ENCODE measurements around the gene SLC16A7.

SLC16A7 gene

GRCh38 chr12:59657711-59658110 lies 61.9 kb downstream of the SLC16A7 start:
- no peak overlapping the region for H3K4me3 ChIP-seq
- H3K27ac ChIP-seq: peak overlapping the region in 3 of 21 experiments; percentile 23 to 28 (median 26)

- no peak overlapping the region for H3K27ac ChIP-seq
- H3K4me3 ChIP-seq: no peak overlapping the region
Measured at GRCh38 chr12:59660148-59660547, 64.3 kb downstream of the SLC16A7 start.

GRCh38 chr12:59660921-59661597 lies 65.2 kb downstream of the SLC16A7 start:
- no peak overlapping the region for H3K4me3 ChIP-seq
- no peak overlapping the region for H3K27ac ChIP-seq

- no peak overlapping the region for H3K27ac ChIP-seq
- H3K4me3 ChIP-seq: no peak overlapping the region
Measured at GRCh38 chr12:59664495-59664894, 68.7 kb downstream of the SLC16A7 start.

- Histone ChIP-seq H3K4me3 (no peak overlapping the region), H3K27ac (no peak overlapping the region)
Measured at GRCh38 chr12:59665701-59666100, 69.9 kb downstream of the SLC16A7 start.

- no peak overlapping the region for H3K27ac ChIP-seq
- H3K4me3 ChIP-seq: no peak overlapping the region
Measured at GRCh38 chr12:59668674-59669073, 72.8 kb downstream of the SLC16A7 start.

GRCh38 chr12:59672273-59672672 lies 76.4 kb downstream of the SLC16A7 start:
- H3K4me3 ChIP-seq: no peak overlapping the region
- no peak overlapping the region for H3K27ac ChIP-seq

- H3K4me3 ChIP-seq: no peak overlapping the region
- no peak overlapping the region for H3K27ac ChIP-seq
Measured at GRCh38 chr12:59675461-59675860, 79.6 kb downstream of the SLC16A7 start.

GRCh38 chr12:59677857-59678256 lies 82.0 kb downstream of the SLC16A7 start:
- no peak overlapping the region for H3K27ac ChIP-seq
- H3K4me3 ChIP-seq: no peak overlapping the region

- no peak overlapping the region for H3K4me3 ChIP-seq
- peak overlapping the region in 1 of 21 experiments; percentile 10 for H3K27ac ChIP-seq
Measured at GRCh38 chr12:59678759-59679411, 83.1 kb downstream of the SLC16A7 start.

- Histone ChIP-seq H3K4me3 (no peak overlapping the region), H3K27ac (no peak overlapping the region)
Measured at GRCh38 chr12:59689776-59690175, 93.9 kb downstream of the SLC16A7 start.

- no peak overlapping the region for H3K27ac ChIP-seq
- no peak overlapping the region for H3K4me3 ChIP-seq
Measured at GRCh38 chr12:59695379-59695778, 99.5 kb downstream of the SLC16A7 start.

GRCh38 chr12:59698600-59698999 lies 102.8 kb downstream of the SLC16A7 start:
- H3K27ac ChIP-seq: peak overlapping the region in 4 of 21 experiments; percentile 14 to 73 (median 19)
- H3K4me3 ChIP-seq: no peak overlapping the region

GRCh38 chr12:59699421-59700152 lies 103.8 kb downstream of the SLC16A7 start:
- Histone ChIP-seq H3K4me3 (no peak overlapping the region), H3K27ac (peak overlapping the region in 11 of 21 experiments; percentile 20 to 79 (median 40))

- Histone ChIP-seq H3K4me3 (no peak overlapping the region), H3K27ac (peak overlapping the region in 10 of 21 experiments; percentile 20 to 79 (median 44))
Measured at GRCh38 chr12:59700153-59700450, 104.3 kb downstream of the SLC16A7 start.

- H3K4me3 ChIP-seq: no peak overlapping the region
Measured at GRCh38 chr12:59708064-59708463, 112.2 kb downstream of the SLC16A7 start.

GRCh38 chr12:59708484-59708883 lies 112.7 kb downstream of the SLC16A7 start:
- Histone ChIP-seq H3K4me3 (no peak overlapping the region), H3K27ac (no peak overlapping the region)

More at GRCh38 chr12:59708064-59708463, 112.2 kb downstream of the SLC16A7 start:
- H3K27ac ChIP-seq: no peak overlapping the region

- no peak overlapping the region for H3K27ac ChIP-seq
- no peak overlapping the region for H3K4me3 ChIP-seq
Measured at GRCh38 chr12:59710004-59710628, 114.3 kb downstream of the SLC16A7 start.

- Histone ChIP-seq H3K27ac (no peak overlapping the region), H3K4me3 (no peak overlapping the region)
Measured at GRCh38 chr12:59710964-59711363, 115.1 kb downstream of the SLC16A7 start.

- H3K4me3 ChIP-seq: no peak overlapping the region
- no peak overlapping the region for H3K27ac ChIP-seq
Measured at GRCh38 chr12:59715434-59715833, 119.6 kb downstream of the SLC16A7 start.

All from skin epidermis (tissue), 12 donors.